Measurements from ENCODE around the gene ZNF738. TPM values are rescaled to one million over a fixed set of nuclear protein-coding genes. Genes with fewer than 3 reads are reported as not detected.
"Not testable (repeated sequence)": the region's sequence is repeated elsewhere in the genome, so short reads cannot be mapped to it uniquely, and the experiment has no call there.

The ZNF738 gene
- 2.9 and 3.2 TPM in 2 replicates for total RNA-seq

GRCh38 chr19:21358768-21359451 lies at the start of gene ZNF738:
Gene ZNF738 (plus strand): TSS chr19:21359000. CDS start chr19:21359141, 141 bp downstream.
- Histone ChIP-seq H3K4me1 (ENCODE audit: insufficient read depth, low read length) (peaks cover 6% of the 10 kb centered on the region), H3K27me3 (ENCODE audit: insufficient read depth, low read length) (no peaks in the 10 kb centered on the region), H3K4me3 (ENCODE audit: insufficient read depth, low read length) (peak within 1 kb of the TSS; percentile 95), H3K9me3 (ENCODE audit: low read depth, low read length) (no peaks in the 10 kb centered on the region), H3K4me2 (ENCODE audit: insufficient read depth, low read length) (peak within 1 kb of the TSS; percentile 85), H2AFZ (ENCODE audit: low read length) (peak within 1 kb of the TSS; percentile 98), H3K36me3 (ENCODE audit: insufficient read depth, low read length) (peaks cover 5% of the 10 kb centered on the region), H3K27ac (ENCODE audit: low read depth, low read length) (peak within 1 kb of the TSS; percentile 91), H4K20me1 (ENCODE audit: insufficient read depth, low read length) (no peaks in the 10 kb centered on the region), H3K79me2 (ENCODE audit: insufficient read depth, low read length) (peaks cover 18% of the 10 kb centered on the region)
- no peak for TF ChIP-seq CTCF (IDR thresholded peaks at IDR 0.05; ENCODE audit: extremely low read depth, low read depth, low read length)
- DNase-seq (ENCODE audit: insufficient read length, low spot score, missing footprints): peak; percentile 93

- not testable (repeated sequence) for H3K9me3 ChIP-seq (ENCODE audit: low read depth, low read length); H3K4me1 ChIP-seq (ENCODE audit: insufficient read depth, low read length); DNase-seq (ENCODE audit: insufficient read length, low spot score, missing footprints); H4K20me1 ChIP-seq (ENCODE audit: insufficient read depth, low read length); H3K27ac ChIP-seq (ENCODE audit: low read depth, low read length); H3K36me3 ChIP-seq (ENCODE audit: insufficient read depth, low read length); H3K27me3 ChIP-seq (ENCODE audit: insufficient read depth, low read length); H3K4me3 ChIP-seq (ENCODE audit: insufficient read depth, low read length); H2AFZ ChIP-seq (ENCODE audit: low read length); H3K4me2 ChIP-seq (ENCODE audit: insufficient read depth, low read length)
- peaks cover 69% of the 10 kb centered on the region for H3K79me2 ChIP-seq (ENCODE audit: insufficient read depth, low read length)
These were observed 46.0 kb upstream of the ZNF738 start for GRCh38 chr19:21312807-21313206.

- no peak for TF ChIP-seq CTCF (IDR thresholded peaks at IDR 0.05; ENCODE audit: extremely low read depth, low read depth, low read length)
These were observed 44.1 kb upstream of the ZNF738 start for GRCh38 chr19:21314676-21315075.

GRCh38 chr19:21317821-21318220 lies 41.0 kb upstream of the ZNF738 start:
- Histone ChIP-seq H2AFZ (ENCODE audit: low read length) (no peak overlapping the region), H3K27ac (ENCODE audit: low read depth, low read length) (no peak overlapping the region), H3K4me2 (ENCODE audit: insufficient read depth, low read length) (no peak overlapping the region), H3K4me3 (ENCODE audit: insufficient read depth, low read length) (no peak overlapping the region), H3K4me1 (ENCODE audit: insufficient read depth, low read length) (peaks cover 11% of the 10 kb centered on the region), H3K36me3 (ENCODE audit: insufficient read depth, low read length) (no peaks in the 10 kb centered on the region), H3K79me2 (ENCODE audit: insufficient read depth, low read length) (peaks cover 82% of the 10 kb centered on the region), H3K9me3 (ENCODE audit: low read depth, low read length) (no peaks in the 10 kb centered on the region), H4K20me1 (ENCODE audit: insufficient read depth, low read length) (peaks cover 13% of the 10 kb centered on the region), H3K27me3 (ENCODE audit: insufficient read depth, low read length) (no peaks in the 10 kb centered on the region)
- no peak for DNase-seq (ENCODE audit: insufficient read length, low spot score, missing footprints)
- TF ChIP-seq CTCF (IDR thresholded peaks at IDR 0.05; ENCODE audit: extremely low read depth, low read depth, low read length): no peak

More at GRCh38 chr19:21314676-21315075, 44.1 kb upstream of the ZNF738 start:
- no peak for DNase-seq (ENCODE audit: insufficient read length, low spot score, missing footprints)
- no peaks in the 10 kb centered on the region for H3K36me3 ChIP-seq (ENCODE audit: insufficient read depth, low read length)
- H3K4me3 ChIP-seq (ENCODE audit: insufficient read depth, low read length): no peak overlapping the region
- no peaks in the 10 kb centered on the region for H3K4me1 ChIP-seq (ENCODE audit: insufficient read depth, low read length)
- H4K20me1 ChIP-seq (ENCODE audit: insufficient read depth, low read length): peaks cover 10% of the 10 kb centered on the region
- H3K27me3 ChIP-seq (ENCODE audit: insufficient read depth, low read length): no peaks in the 10 kb centered on the region
- no peaks in the 10 kb centered on the region for H3K9me3 ChIP-seq (ENCODE audit: low read depth, low read length)
- H2AFZ ChIP-seq (ENCODE audit: low read length): no peak overlapping the region
- no peak overlapping the region for H3K4me2 ChIP-seq (ENCODE audit: insufficient read depth, low read length)
- H3K27ac ChIP-seq (ENCODE audit: low read depth, low read length): no peak overlapping the region
- H3K79me2 ChIP-seq (ENCODE audit: insufficient read depth, low read length): peaks cover 79% of the 10 kb centered on the region

Data from osteoblast (primary cell).